AG08396 (cell line): ENCODE data around the gene APMAP.

Source experiments
- DNase-seq: peaks from one replicate; pipeline ENCODE4 v3.0.0; 2012; ENCODE audit warnings: low spot score, mixed read lengths

Gene APMAP

GRCh38 chr20:25024171-25024570, 31.6 kb upstream of the APMAP start:
- DNase-seq: no peak

DNA sequence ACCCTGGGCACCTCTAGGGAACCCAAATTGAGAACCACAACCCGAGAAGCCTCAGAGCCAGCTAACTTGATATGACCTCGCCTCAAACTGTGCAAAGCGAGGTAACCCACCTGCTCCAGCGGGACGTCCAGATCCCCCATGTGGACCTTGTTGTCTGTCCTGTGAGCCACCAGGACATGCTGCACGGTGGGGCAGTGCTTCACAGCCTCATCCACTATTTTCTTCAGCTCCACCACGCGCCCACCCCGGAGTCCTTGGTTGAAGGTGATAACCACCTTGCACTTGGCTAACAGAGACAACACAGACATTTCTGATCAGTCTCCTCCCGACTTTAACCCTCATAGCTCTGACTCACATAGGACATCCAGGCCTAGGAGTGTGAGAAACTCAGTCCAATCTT, 30.8 kb upstream of the APMAP start:
- DNase-seq: no peak

DNA sequence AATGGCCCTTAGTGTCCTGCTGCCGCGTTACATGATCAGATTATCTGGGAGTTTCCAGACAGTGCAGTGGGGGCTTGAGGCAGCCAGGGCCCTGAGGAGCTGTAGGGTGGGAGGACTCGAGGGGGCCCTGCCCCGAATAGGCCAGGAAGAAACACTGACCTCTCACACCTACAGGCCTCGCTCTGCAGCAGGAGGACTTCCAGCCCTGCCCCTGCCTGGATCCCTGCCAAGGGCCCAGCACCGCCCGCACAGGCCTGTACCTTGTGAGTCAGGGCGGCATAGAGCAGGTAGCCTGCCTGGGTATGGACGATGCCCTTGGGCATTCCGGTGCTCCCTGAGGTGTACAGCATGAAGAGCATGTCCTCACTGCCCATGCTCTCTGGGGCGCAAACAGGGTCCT, 30.1 kb upstream of the APMAP start:
- DNase-seq: no peak

DNA sequence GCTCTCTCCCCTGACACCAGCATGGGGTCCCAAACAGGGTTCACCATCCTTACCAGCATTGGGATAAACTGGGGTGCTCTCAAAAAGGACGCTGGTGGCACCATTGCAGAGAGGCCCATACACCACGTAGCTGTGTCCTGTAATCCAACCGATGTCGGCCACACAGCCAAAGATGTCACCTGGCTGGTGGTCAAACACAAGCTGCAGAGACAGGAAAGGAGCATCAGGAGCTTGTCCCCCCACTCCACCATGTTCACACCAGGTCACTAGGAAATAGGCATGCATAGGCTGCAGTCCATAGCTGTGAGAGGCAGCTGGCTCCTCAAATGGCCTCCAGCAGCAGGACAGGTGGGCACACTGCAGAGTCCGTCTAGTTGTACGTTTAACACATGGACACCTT, 28.8 kb upstream of the APMAP start:
- no peak for DNase-seq

DNA sequence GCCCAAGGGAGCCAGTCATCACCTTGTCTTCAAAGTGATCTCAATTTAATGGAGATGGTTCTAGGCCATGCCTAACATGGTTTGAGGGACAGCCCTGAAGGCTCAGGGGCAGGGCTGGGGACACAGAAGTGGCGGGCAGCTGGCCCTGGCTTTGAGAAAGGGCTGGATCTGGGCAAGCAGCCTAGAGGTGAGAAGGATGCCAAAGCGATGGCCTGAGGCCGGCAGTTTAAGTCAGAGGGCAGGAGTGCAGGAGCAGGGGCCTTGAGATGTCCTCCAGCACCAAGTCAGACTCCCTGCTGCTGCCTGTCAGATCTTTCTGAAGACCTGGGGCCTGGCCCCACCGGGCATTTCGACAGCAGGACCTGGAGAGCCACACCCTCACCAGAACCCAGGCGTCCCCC, 28.4 kb upstream of the APMAP start:
- DNase-seq: no peak

DNA sequence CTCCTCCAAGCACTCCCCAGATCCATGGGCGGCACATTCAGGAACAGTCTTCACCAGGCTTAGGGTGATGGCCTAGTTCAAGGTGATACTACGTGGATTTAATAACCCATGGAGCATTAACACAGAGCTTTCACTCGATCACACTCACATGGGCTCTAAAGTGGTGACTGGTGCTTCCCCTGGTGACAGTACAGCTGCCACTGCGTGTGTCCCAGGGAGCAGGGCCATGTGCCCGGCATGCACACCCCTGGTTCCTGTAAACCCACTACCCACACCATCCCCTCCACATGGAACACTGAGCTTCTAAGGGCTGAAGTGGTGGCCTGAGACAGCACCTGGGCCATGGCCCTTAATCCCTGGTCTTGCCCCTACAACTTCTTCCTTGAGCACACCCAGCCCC, 27.8 kb upstream of the APMAP start:
- DNase-seq: no peak

DNA sequence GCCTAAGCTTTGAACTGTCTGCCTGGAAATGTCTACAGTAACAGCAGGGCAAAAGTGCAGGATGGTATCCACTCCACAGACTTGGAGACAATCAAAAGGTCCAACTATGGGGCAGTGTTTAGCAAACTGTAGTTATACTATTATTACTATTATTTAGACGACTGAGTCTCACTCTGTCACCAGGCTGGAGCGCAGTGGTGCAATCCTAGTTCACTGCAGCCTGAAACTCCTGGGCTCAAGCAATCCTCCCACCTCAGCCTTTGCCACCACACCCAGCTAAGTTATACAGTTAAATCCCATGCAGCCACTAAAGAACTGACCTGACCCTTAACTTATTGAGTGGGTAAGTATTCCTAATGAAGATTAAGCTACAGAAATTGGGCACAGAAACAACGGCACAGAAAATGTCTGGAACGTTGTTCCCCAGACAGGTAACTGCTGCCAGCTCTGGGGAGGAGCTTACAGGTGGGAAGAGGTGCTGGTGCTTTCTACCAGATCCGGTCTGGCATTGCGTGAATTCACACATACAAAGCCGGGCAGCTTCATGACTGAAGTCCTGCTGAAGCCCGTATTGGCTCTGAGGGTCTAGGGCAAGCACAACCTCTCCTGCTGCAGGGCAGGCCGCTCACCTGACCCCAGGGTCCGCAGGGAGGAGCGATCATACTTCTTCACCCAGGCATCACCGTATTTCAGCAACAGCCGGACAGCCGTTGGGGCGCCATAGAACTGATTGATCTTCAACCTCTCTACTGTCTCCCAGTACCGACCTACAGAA, 27.0 kb upstream of the APMAP start:
- no peak for DNase-seq

DNA sequence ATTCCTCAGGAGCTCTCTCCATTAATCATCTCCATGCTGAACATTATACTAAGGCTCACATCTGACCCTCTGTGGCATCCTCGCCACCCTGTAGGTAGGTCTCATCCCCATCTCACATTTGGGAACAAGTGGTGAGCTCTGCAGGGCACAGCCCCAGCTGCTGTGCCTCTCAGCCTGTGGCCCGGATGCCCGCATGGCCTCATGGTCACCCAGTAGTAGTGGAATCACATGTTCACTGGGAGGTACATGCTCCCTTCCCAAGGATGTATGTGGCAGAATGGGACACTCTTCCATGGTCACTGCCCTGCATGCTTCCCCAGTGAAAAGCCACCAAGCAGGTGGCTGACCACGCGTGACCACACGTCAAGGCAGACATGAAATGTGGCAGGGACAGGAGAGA, 26.3 kb upstream of the APMAP start:
- DNase-seq: no peak

DNA sequence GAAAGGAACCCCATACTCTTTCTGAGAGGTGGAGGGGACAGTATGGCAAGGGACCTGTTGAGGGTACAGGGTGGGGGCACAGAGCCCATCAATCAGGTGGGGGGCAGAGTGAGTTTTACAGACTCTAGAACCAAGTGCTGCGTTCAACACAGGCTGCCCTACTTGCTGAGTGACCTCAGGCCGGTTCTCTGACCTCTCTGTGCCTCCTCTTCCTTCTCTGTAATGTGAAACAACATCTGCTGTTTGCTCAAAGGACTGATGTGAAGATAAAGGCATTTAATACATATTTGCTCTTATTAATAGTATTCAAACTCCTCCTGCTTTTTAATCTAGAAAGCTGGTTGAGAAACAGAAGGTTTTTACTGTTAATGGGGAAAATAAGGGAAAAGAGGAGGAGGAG, 25.9 kb upstream of the APMAP start:
- no peak for DNase-seq

- no peak for DNase-seq
Observed at GRCh38 chr20:25017257-25017803, 24.8 kb upstream of the APMAP start.

DNA sequence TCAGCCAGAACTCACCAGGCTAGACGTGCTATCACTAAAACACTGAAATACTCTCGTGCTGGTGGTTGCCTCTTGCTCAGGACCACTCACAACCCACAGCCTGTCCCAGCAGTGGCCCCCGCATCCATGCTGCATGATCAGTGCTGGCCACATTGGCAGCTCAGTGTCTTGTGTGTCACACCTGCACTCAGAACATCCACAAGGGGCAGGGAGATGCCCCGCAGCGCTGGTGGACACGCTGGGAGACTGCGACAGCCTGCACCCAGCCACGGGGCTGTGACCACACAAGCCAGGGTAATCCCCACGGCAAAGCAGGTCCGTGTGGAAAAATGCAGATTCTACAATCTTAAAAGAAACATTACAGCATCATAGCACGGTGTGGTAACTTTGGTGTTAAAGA, 23.9 kb upstream of the APMAP start:
- no peak for DNase-seq

DNA sequence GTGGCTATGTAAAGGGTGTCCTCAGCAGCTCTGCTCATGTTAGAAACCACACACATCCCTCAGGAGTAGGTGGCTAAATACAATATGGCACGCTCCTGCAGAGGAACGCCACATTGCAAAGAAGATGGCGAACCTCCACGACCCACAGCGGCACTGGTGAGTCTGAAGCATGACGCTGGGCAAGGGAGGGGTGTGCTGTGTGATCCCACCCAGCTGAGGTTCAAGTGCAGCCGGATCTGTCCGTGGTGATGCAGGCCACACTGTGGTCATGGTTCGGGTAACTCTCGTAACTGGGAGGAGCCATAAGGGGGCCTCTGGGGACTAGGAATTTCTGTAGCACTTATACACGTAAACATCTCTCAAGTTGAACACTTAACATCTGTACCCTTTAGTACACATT, 23.4 kb upstream of the APMAP start:
- no peak for DNase-seq

DNA sequence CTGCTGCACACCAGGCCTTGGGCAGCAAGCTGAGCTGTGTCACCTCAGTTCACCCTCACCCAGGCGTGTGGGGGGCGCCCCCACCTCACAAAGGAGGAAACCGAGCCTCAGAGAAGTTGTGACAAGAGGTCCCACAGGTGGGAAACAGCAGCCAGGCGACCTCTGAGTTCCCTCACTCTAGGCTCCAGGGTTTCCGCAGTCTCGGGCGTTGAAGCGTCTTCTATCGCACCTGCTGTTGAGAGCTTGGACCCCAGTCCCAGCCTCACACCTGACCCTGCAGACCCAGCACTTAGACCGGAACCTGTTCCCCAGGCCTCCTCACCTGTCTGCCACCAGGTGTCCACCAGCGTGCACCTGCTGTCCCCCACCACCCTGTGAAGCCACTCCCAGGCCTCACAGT, 22.3 kb upstream of the APMAP start:
- no peak for DNase-seq

DNA sequence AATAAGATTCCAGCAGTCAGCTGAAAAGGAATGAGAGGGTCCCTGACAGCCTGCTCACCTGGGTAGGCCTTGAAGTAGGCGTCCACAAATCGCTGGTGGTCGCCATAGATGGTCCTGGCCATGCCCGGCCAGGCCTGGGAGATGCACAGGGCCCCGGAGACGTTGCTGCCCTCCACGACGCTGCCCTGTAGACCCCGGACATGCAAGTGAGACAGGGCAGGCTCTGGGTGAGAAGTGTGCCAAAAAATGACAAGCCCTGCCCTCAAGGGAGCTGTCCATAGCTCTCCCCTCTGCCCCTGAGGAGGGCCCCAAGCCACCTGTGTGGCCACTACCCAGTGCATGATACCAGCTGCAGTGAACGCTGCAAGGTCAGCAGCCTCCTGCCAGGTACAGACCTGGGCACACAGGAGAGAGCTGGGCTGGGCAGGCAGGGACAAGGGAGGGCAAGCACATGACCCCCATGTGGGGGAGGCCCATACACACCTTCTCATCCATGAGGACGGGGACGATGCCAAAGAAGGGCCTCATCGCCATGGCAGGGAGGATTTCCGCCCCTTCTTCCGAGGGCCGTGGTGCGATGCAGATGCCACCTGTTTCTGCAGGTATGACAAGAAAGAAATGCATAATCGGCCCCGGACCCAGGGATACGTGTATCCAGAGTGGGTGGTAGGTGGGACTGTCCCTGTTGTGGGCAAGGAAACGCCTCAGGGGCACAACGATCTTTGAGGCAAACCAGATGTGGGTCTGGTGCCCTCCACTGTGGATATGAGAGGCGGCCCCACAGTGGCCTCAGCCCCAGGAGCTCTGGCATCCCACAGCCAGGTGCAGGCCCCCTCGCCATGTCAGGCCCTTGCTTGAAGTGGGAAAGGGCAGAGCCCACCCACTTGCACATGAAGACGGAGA, 21.2 kb upstream of the APMAP start:
- no peak for DNase-seq

- no peak for DNase-seq
Observed at GRCh38 chr20:25012616-25013189, 20.2 kb upstream of the APMAP start.

DNA sequence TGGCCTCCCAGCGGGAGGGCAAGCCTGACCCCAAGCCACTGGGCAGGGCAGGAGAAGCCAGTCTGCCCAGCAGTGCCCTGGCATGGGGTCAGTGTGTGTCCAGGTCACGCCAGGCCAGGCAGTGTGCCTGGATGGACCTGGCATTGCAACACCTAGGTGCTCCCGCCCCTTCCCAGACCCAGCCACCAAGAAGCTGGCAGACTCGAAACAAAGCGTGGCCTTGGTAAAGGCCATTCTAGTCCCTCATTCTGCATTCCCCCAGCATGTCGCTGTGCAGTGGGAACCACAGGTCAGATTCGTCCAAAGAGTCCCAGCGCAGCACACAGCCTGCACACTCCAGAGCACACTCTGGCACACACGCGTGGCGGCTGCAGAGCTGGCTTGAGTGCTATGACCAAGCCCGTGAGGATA, 19.3 kb upstream of the APMAP start:
- no peak for DNase-seq

GRCh38 chr20:25011261-25011660, 18.7 kb upstream of the APMAP start:
- no peak for DNase-seq

DNA sequence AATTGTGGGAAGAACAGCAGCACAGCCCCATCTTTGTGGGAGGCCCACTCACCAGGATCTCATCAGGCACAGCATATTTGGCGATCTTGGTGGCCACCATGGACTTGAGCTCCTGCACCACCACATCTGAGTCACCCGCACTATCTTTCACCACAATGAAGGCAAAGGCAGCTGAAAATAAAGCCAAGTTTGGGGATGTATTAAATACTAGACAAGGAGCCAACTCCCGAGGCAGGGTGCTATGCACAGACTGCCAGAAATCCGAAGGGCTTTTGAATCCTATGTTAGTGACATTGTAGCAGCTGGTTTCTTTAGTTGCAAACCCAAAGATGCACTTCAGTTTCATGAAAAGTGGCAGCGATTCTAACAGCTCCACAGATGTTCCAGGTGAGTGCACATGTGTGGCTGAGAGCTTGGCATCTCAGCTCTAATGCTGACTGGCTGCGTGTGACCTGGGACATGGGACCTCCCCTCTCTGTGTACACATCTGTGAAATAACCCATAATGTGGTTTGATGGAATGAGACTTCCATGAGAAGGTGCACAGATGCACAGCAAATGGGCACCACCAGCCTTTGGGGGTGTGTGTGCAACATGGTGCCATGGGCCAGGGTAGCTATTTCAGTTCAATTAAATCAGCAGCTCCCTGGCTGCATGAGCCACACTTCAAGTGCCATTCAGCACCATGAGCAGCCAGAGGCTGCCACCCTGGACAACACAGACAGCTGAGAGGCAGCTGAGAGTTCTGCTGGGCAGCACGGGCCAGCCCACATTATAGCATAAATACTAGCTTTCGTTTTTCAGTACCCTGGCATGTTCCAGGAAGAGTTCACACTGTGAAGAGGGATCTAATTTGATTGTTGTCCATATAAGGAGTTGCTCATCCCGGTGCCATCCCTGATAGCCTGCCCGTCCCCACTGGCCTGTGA, 16.9 kb upstream of the APMAP start:
- DNase-seq: no peak

DNA sequence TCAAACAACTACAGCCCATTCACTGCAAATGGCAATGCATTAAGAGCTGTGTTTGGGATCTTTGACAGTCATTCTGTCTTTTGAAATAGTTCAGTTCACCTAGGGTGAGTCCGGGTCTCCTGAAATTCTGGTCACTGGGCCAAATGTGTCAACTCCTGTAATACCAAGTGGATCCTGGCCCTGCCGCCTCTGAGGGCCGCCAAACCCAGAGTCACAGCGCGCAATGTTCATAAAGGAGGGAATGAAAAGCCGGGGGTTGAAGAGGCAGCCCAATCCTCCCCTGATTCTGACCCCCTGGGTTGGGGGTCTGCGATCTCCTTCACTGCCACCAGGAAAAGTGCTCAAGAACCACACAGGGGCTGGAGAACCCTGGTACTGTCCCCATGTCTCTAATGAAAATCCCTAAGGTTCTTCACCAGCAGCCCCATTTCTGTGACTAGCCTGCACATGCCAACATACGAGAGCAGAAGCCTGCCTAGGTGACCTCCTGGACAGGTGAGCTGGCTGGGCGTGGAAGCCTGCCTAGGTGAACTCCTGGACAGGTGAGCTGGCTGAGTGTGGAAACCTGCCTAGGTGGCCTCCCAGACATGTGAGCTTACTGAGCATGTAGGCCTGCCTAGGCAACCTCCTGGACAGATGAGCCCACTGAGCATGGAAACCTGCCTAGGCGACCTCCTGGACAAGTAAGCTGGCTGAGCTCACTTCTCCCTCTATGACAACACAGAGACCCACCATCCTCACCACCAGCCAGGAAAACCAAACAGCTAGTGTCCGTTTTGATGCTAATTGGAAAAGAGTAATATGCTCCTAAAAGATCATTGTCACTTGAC, 16.1 kb upstream of the APMAP start:
- DNase-seq: no peak

GRCh38 chr20:25007491-25008305, 15.1 kb upstream of the APMAP start:
- DNase-seq: no peak
